Liver (tissue), 9 donors: Measurements from ENCODE around the gene TNFSF13. TPM values are rescaled to one million over a fixed set of nuclear protein-coding genes. Genes with fewer than 3 reads are reported as not detected.

Experiments used
- DNase-seq: peaks from one replicate; pipeline ENCODE4 v3.0.0-alpha.2; 2017; ENCODE audit warnings: low spot score
- H3K27ac ChIP-seq, 2 donors: one replicate each; pipeline ENCODE4 v1.7.0; 2013; ENCODE audit warnings: inconsistent platforms in 2 of 2, low read length in 2 of 2, control low read depth in 1 of 2, low read depth in 1 of 2, mild to moderate bottlenecking in 1 of 2
- H3K27me3 ChIP-seq, 4 donors: one replicate each; pipeline versions ENCODE4 v1.6.1 to v1.7.0; 2013; ENCODE audit warnings: low read length in 3 of 4, inconsistent platforms in 1 of 4, mild to moderate bottlenecking in 1 of 4, moderate library complexity in 1 of 4; ENCODE audit not compliant: control insufficient read depth in 4 of 4, insufficient read depth in 4 of 4
- H3K36me3 ChIP-seq, 4 donors: one replicate each; pipeline versions ENCODE4 v1.6.1 to v1.7.0; 2013; ENCODE audit warnings: low read length in 3 of 4, mild to moderate bottlenecking in 3 of 4, low read depth in 1 of 4, moderate library complexity in 1 of 4; ENCODE audit not compliant: control insufficient read depth in 4 of 4, insufficient read depth in 3 of 4
- H3K4me1 ChIP-seq, 4 donors: one replicate each; pipeline versions ENCODE4 v1.6.1 to v1.7.0; 2013; ENCODE audit warnings: low read length in 3 of 4, mild to moderate bottlenecking in 3 of 4, moderate library complexity in 1 of 4; ENCODE audit not compliant: control insufficient read depth in 4 of 4, insufficient read depth in 4 of 4
- H3K4me3 ChIP-seq, 3 donors: one replicate each; pipeline versions ENCODE4 v1.6.1 to v1.7.0; 2013; ENCODE audit warnings: low read length in 3 of 3, control low read depth in 1 of 3, low read depth in 1 of 3, mild to moderate bottlenecking in 1 of 3
- H3K9ac ChIP-seq, 2 donors: one replicate each; pipeline ENCODE4 v1.7.0; 2013; ENCODE audit warnings: low read length in 2 of 2, mild to moderate bottlenecking in 2 of 2, moderate library complexity in 2 of 2, control low read depth in 1 of 2, low read depth in 1 of 2
- H3K9me3 ChIP-seq, 4 donors: one replicate each; pipeline versions ENCODE4 v1.6.1 to v1.7.0; 2013; ENCODE audit warnings: low read length in 3 of 4; ENCODE audit not compliant: control insufficient read depth in 4 of 4
- ATF3 ChIP-seq: IDR thresholded peaks from 2 replicates; pipeline ENCODE4 v1.6.1; 2016; ENCODE audit warnings: antibody characterized with exemption
- FOXA1 ChIP-seq: IDR thresholded peaks from 2 replicates; pipeline ENCODE4 v1.6.1; 2016; ENCODE audit warnings: antibody characterized with exemption
- FOXA2 ChIP-seq: IDR thresholded peaks from 2 replicates; pipeline ENCODE4 v1.6.1; 2016; ENCODE audit warnings: antibody characterized with exemption
- GABPA ChIP-seq, 2 donors: IDR thresholded peaks in 1 of 2; conservative IDR thresholded peaks in 1 of 2; 2 replicates each; pipeline ENCODE4 v1.6.1; 2016; ENCODE audit warnings: antibody characterized with exemption in 2 of 2, mild to moderate bottlenecking in 1 of 2, moderate library complexity in 1 of 2
- HNF4A ChIP-seq, 2 donors: conservative IDR thresholded peaks; 2 replicates each; pipeline ENCODE4 v1.6.1; 2016; ENCODE audit warnings: antibody characterized with exemption in 2 of 2, mild to moderate bottlenecking in 2 of 2
- HNF4G ChIP-seq: IDR thresholded peaks from 2 replicates; pipeline ENCODE4 v1.6.1; 2016; ENCODE audit warnings: antibody characterized with exemption
- JUND ChIP-seq, 2 donors: IDR thresholded peaks; 2 replicates each; pipeline ENCODE4 v1.6.1; 2016; ENCODE audit warnings: antibody characterized with exemption in 2 of 2
- MAX ChIP-seq: IDR thresholded peaks from 2 replicates; pipeline ENCODE4 v1.6.1; 2016; ENCODE audit warnings: antibody characterized with exemption
- RAD21 ChIP-seq, 2 donors: IDR thresholded peaks; 2 replicates each; pipeline ENCODE4 v1.6.1; 2016; ENCODE audit warnings: antibody characterized with exemption in 2 of 2, mild to moderate bottlenecking in 2 of 2
- REST ChIP-seq: IDR thresholded peaks from 2 replicates; pipeline ENCODE4 v1.6.1; 2016; ENCODE audit warnings: antibody characterized with exemption, mild to moderate bottlenecking
- RXRA ChIP-seq, 2 donors: IDR thresholded peaks; 2 replicates each; pipeline ENCODE4 v1.6.1; 2017 to 2018; ENCODE audit warnings: antibody characterized with exemption in 2 of 2, mild to moderate bottlenecking in 1 of 2
- SP1 ChIP-seq: IDR thresholded peaks from 2 replicates; pipeline ENCODE4 v1.6.1; 2018; ENCODE audit warnings: antibody characterized with exemption, mild to moderate bottlenecking
- TAF1 ChIP-seq: conservative IDR thresholded peaks from 2 replicates; pipeline ENCODE4 v1.6.1; 2016; ENCODE audit warnings: antibody characterized with exemption, mild to moderate bottlenecking
- YY1 ChIP-seq: IDR thresholded peaks from 2 replicates; pipeline ENCODE4 v1.6.1; 2016; ENCODE audit warnings: antibody characterized with exemption, mild to moderate bottlenecking
- ZBTB33 ChIP-seq: IDR thresholded peaks from 2 replicates; pipeline ENCODE4 v1.6.1; 2016; ENCODE audit warnings: antibody characterized with exemption
- WGBS: extraction: QIAGEN DNeasy Blood & Tissue Kit; methylation state at CpG from one replicate; pipeline ENCODE4 v1.1.7; 2013; 5-methylcytosine and 5-hydroxymethylcytosine counted together
- polyA plus RNA-seq, 2 donors: library from polyadenylated mRNA; stranded (reverse) in 1 of 2; unstranded in 1 of 2; fragments of 200-250 nt in 1 of 2; fragments of >200 nt in 1 of 2; fragmentation: Nextera tagmentation in 1 of 2; extraction: Ambion mirVana in 1 of 2; gene quantifications; one replicate each; pipeline versions ENCODE4 v1.2.1 to v1.2.3, GENCODE V29; 2013 to 2015
- total RNA-seq, 2 donors: library from RNA; depleted of rRNA; stranded (reverse); fragments of >200 nt; gene quantifications; one replicate each; pipeline ENCODE4 v1.2.3, GENCODE V29; 2014
- TF ChIP-seq, protein P1 (sequence below): fragments of 150-350 bp; IDR thresholded peaks from 2 replicates; pipeline ENCODE4 v1.5.1; 2017; ENCODE audit warnings: improper control_type of control experiment, low read depth, low read length; ENCODE audit not compliant: missing input control
- donor health status: healthy.
- donor health status: healthy.
- donor health status: healthy.
- donor health status: healthy.
- donor health status: healthy.

TNFSF13 gene
- total and polyA plus RNA-seq, 4 donors = 1.4 to 9.3 (median 4.5) TPM

GRCh38 chr17:7579001-7579833 lies 20.7 kb downstream of the TNFSF13 start, which contains the start of gene CD68:
CD68 (plus strand) TSS chr17:7579638; CDS start chr17:7579678, 40 bp downstream.
- WGBS = 14% methylated on average over 7 of the region's 7 CpGs
- peaks cover 20 to 40% (median 39%) of the 10 kb centered on the region in 4 donors for H3K36me3 ChIP-seq
- peak within 1 kb of the TSS; percentile 82 to 96 for H3K27ac ChIP-seq
- TF ChIP-seq FOXA1 (no peak), FOXA2 (peak; percentile 79), ATF3 (no peak), RAD21 (IDR thresholded peaks at IDR 0.05) (no peak), MAX (peak; percentile 85), GABPA (IDR thresholded peaks at IDR 0.05 in 1 of 2, conservative IDR thresholded peaks at IDR 0.05 in 1 of 2) (peak in 1 of 2 donors; percentile 84), HNF4A (conservative IDR thresholded peaks at IDR 0.05) (peak; percentile 75 to 80), JUND (IDR thresholded peaks at IDR 0.05) (peak in 1 of 2 donors; percentile 78), REST (no peak), YY1 (peak; percentile 64), RXRA (IDR thresholded peaks at IDR 0.05) (peak; percentile 28 to 74), HNF4G (peak; percentile 18), ZBTB33 (peak; percentile 60), TAF1 (no peak), SP1 (peak; percentile 80)
- TF ChIP-seq, protein P1, sequence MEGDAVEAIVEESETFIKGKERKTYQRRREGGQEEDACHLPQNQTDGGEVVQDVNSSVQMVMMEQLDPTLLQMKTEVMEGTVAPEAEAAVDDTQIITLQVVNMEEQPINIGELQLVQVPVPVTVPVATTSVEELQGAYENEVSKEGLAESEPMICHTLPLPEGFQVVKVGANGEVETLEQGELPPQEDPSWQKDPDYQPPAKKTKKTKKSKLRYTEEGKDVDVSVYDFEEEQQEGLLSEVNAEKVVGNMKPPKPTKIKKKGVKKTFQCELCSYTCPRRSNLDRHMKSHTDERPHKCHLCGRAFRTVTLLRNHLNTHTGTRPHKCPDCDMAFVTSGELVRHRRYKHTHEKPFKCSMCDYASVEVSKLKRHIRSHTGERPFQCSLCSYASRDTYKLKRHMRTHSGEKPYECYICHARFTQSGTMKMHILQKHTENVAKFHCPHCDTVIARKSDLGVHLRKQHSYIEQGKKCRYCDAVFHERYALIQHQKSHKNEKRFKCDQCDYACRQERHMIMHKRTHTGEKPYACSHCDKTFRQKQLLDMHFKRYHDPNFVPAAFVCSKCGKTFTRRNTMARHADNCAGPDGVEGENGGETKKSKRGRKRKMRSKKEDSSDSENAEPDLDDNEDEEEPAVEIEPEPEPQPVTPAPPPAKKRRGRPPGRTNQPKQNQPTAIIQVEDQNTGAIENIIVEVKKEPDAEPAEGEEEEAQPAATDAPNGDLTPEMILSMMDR = no peak
- H3K9me3 ChIP-seq = no peaks in the 10 kb centered on the region
- H3K27me3 ChIP-seq = no peaks in the 10 kb centered on the region
- H3K9ac ChIP-seq = peak within 1 kb of the TSS; percentile 20 to 21
- H3K4me1 ChIP-seq = peaks cover 20 to 75% (median 55%) of the 10 kb centered on the region in 4 donors
- DNase-seq = peak; percentile 55
- peak within 1 kb of the TSS; percentile 25 to 43 (median 36) for H3K4me3 ChIP-seq
